Measurements from ENCODE around the gene PRPH2. TPM values are rescaled to one million over a fixed set of nuclear protein-coding genes. Genes with fewer than 3 reads are reported as not detected.

PRPH2 gene, protein sequence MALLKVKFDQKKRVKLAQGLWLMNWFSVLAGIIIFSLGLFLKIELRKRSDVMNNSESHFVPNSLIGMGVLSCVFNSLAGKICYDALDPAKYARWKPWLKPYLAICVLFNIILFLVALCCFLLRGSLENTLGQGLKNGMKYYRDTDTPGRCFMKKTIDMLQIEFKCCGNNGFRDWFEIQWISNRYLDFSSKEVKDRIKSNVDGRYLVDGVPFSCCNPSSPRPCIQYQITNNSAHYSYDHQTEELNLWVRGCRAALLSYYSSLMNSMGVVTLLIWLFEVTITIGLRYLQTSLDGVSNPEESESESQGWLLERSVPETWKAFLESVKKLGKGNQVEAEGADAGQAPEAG
- total RNA-seq: not detected in 2 replicates

DNA sequence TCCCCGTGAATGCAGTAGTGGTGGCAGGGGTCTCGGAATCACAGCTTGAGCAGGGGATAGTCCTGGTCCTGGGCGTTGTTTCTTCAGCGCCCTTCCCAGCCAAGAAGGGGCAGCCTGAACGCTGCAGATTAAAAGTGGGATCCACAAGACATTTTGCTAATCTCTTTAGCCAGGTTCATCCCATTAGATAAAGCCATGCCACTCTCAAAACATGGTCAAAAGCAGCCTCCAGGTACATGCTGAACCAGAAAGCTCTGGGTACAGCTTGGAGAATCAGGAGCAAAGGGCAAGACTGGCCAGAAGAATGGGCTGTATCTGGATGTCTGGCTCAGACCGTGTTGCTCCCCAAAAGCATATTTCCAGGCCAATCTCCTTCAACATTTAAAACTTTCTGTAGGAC lies at the start of gene PRPH2:
PRPH2 (minus strand) TSS at position 101 of the 400 bp plus-strand sequence. CDS start 263 bp downstream, outside the sequence.

GRCh38 chr6:42745640-42746462 lies 23.5 kb upstream of the PRPH2 start, which contains the start of gene TBCC:
TBCC (minus strand) TSS chr6:42746103; CDS start chr6:42746073, 30 bp downstream.

Other genes with a start within 250 kb of the PRPH2 start
- gene UBR2, start 158.6 kb downstream of the PRPH2 start, total RNA-seq: 16.9 and 22.6 TPM in 2 replicates
- gene TBCC, start 23.5 kb upstream of the PRPH2 start, total RNA-seq: 28.7 and 44.1 TPM in 2 replicates
- 2.7 and 5.3 TPM in 2 replicates for gene BICRAL, start 59.5 kb upstream of the PRPH2 start, total RNA-seq
- gene RPL7L1, start 157.0 kb upstream of the PRPH2 start, total RNA-seq: 168 and 177 TPM in 2 replicates
- gene PTCRA, start 193.5 kb upstream of the PRPH2 start, total RNA-seq: not detected in 2 replicates
- 16.2 and 28.2 TPM in 2 replicates for gene CNPY3, start 206.9 kb upstream of the PRPH2 start, total RNA-seq
- not detected in 2 replicates for gene GNMT, start 238.2 kb upstream of the PRPH2 start, total RNA-seq